OCI-LY7 (cell line): ENCODE measurements around the gene LRRC4C. TPM values are rescaled to one million over a fixed set of nuclear protein-coding genes. Genes with fewer than 3 reads are reported as not detected.

ENCODE experiments used
- BruUV-seq: library from RNA; stranded (reverse); fragments of 400-500 nt; replicated peaks from 2 replicates; lab custom pipeline; 2021; lab: Mats Ljungman, UMichigan
- CTCF ChIA-PET: fragments of 300-600 bp; sonication (Branson Sonifier 250); formaldehyde crosslinking; loops from one replicate; lab custom pipeline; 2022; ENCODE audit warnings: antibody characterized with exemption; ENCODE audit not compliant: unreplicated experiment; lab: Charles Lee
- POLR2A ChIA-PET: fragments of 300-600 bp; sonication (Branson Sonifier 250); formaldehyde crosslinking; loops from one replicate; lab custom pipeline; 2022; ENCODE audit warnings: antibody characterized with exemption; lab: Charles Lee
- DNase-seq: peaks from one replicate; pipeline ENCODE4 v3.0.0-alpha.2; 2015; ENCODE audit warnings: low spot score
- H2AFZ ChIP-seq: fragments of 200-600 bp; sonication (generic), shearing (Covaris generic); 2 replicates; pipeline ENCODE4 v1.6.1; 2014; ENCODE audit warnings: mild to moderate bottlenecking, antibody characterized with exemption, low read length, moderate library complexity
- H3K27ac ChIP-seq: fragments of 200-600 bp; sonication (generic); 2 replicates; pipeline ENCODE4 v1.5.1; 2014; ENCODE audit warnings: mixed run types, low read depth, mild to moderate bottlenecking, moderate library complexity, low read length, inconsistent platforms; ENCODE audit not compliant: poor library complexity, severe bottlenecking
- H3K36me3 ChIP-seq: fragments of 200-600 bp; sonication (generic); 2 replicates; pipeline ENCODE4 v1.6.1; 2014; ENCODE audit warnings: mild to moderate bottlenecking, antibody characterized with exemption, low read length, moderate library complexity, mixed read lengths; ENCODE audit not compliant: insufficient read depth
- H3K4me1 ChIP-seq: fragments of 200-600 bp; sonication (generic); 2 replicates; pipeline ENCODE4 v1.5.1; 2014; ENCODE audit warnings: mild to moderate bottlenecking, low read length; ENCODE audit not compliant: insufficient read depth, poor library complexity, severe bottlenecking
- H3K4me2 ChIP-seq: fragments of 200-600 bp; sonication (generic); 2 replicates; pipeline ENCODE4 v1.6.1; 2014; ENCODE audit warnings: mild to moderate bottlenecking, low read length
- H3K4me3 ChIP-seq: fragments of 200-600 bp; sonication (generic); 2 replicates; pipeline ENCODE4 v1.5.1; 2014; ENCODE audit warnings: mild to moderate bottlenecking, low read depth, low read length; ENCODE audit not compliant: poor library complexity, severe bottlenecking
- H3K79me2 ChIP-seq: fragments of 200-600 bp; sonication (generic); 2 replicates; pipeline ENCODE4 v1.6.1; 2016; ENCODE audit warnings: low read depth, mild to moderate bottlenecking, low read length, moderate library complexity, mixed read lengths; ENCODE audit not compliant: insufficient read depth
- H3K9me2 ChIP-seq: fragments of 200-600 bp; sonication (generic); 2 replicates; pipeline ENCODE4 v1.6.1; 2016; ENCODE audit warnings: mild to moderate bottlenecking, low read length, mixed read lengths; ENCODE audit not compliant: insufficient read depth
- H3K9me3 ChIP-seq: fragments of 200-600 bp; sonication (generic); 2 replicates; pipeline ENCODE4 v1.6.1; 2014; ENCODE audit warnings: mild to moderate bottlenecking, mixed run types, low read length, mixed read lengths
- H4K20me1 ChIP-seq: fragments of 200-600 bp; sonication (generic); 2 replicates; pipeline ENCODE4 v1.6.1; 2014; ENCODE audit warnings: mild to moderate bottlenecking, antibody characterized with exemption, low read length, moderate library complexity, mixed read lengths; ENCODE audit not compliant: insufficient read depth
- EZH2phosphoT487 ChIP-seq: fragments of 200-600 bp; sonication (generic); IDR thresholded peaks from 2 replicates; pipeline ENCODE4 v1.6.1; 2018; ENCODE audit warnings: low read depth, borderline replicate concordance, mild to moderate bottlenecking, mixed run types, antibody characterized with exemption, low read length, moderate library complexity, mixed read lengths
- intact Hi-C: fragments of 100-400 bp; cut with micrococcal nuclease; formaldehyde crosslinking; loops from one replicate; pipeline ENCODE4 v1.10.0; 2022; ENCODE audit not compliant: unreplicated experiment
- total RNA-seq, 2 experiments: library from RNA; depleted of rRNA in 1 of 2; stranded (reverse); fragments of >200 nt in 1 of 2; shearing (Covaris generic) in 1 of 2; gene quantifications; 2 replicates each; pipeline ENCODE4 v1.2.3, GENCODE V29; 2014 to 2022
- TF ChIP-seq, protein P1 (sequence below): fragments of 200-600 bp; sonication (generic); conservative IDR thresholded peaks from 2 replicates; pipeline ENCODE4 v1.5.1; 2014; ENCODE audit warnings: mild to moderate bottlenecking, antibody characterized with exemption, low read length, moderate library complexity, mixed read lengths

Gene LRRC4C
- total RNA-seq, 2 experiments from 2014 or later: not detected

GRCh38 chr11:40879911-40880310, 579.5 kb downstream of the LRRC4C start:
- Histone ChIP-seq H2AFZ (no peak overlapping the region), H3K4me2 (no peak overlapping the region), H3K79me2 (no peaks in the 10 kb centered on the region), H3K27ac (no peak overlapping the region), H4K20me1 (no peaks in the 10 kb centered on the region), H3K36me3 (no peaks in the 10 kb centered on the region), H3K9me3 (no peaks in the 10 kb centered on the region), H3K4me1 (no peaks in the 10 kb centered on the region), H3K9me2 (no peaks in the 10 kb centered on the region), H3K4me3 (no peak overlapping the region)
- no peak for TF ChIP-seq EZH2phosphoT487
- TF ChIP-seq, protein P1, sequence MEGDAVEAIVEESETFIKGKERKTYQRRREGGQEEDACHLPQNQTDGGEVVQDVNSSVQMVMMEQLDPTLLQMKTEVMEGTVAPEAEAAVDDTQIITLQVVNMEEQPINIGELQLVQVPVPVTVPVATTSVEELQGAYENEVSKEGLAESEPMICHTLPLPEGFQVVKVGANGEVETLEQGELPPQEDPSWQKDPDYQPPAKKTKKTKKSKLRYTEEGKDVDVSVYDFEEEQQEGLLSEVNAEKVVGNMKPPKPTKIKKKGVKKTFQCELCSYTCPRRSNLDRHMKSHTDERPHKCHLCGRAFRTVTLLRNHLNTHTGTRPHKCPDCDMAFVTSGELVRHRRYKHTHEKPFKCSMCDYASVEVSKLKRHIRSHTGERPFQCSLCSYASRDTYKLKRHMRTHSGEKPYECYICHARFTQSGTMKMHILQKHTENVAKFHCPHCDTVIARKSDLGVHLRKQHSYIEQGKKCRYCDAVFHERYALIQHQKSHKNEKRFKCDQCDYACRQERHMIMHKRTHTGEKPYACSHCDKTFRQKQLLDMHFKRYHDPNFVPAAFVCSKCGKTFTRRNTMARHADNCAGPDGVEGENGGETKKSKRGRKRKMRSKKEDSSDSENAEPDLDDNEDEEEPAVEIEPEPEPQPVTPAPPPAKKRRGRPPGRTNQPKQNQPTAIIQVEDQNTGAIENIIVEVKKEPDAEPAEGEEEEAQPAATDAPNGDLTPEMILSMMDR: no peak
- BruUV-seq: no TSS peak
- ChIA-PET CTCF (no interaction called here), POLR2A (no interaction called here)
- no peak for DNase-seq
- intact Hi-C loops: no loop called here

DNA sequence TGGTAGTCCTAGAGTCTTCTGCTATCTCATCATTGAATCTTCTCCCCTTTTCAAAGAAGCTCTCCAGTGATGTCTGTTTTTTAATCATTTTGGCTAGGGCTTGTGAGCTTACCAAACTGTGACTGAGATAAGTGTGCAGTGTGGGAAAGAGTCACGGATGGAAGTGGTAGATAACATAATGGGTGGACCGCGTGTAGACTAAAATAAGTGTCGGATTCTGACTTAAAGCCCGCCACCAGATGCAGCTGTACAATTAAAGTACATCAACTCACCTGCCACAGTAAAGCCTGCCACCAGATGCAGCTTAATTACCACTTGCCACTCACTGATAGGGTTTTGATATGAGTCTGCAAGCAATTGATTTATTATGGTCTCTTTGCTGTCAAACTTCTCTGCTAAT, 581.5 kb downstream of the LRRC4C start:
- no peak overlapping the region for H3K27ac ChIP-seq
- no peaks in the 10 kb centered on the region for H3K9me2 ChIP-seq
- BruUV-seq: no TSS peak
- H3K9me3 ChIP-seq: no peaks in the 10 kb centered on the region
- POLR2A ChIA-PET: no interaction called here
- no peaks in the 10 kb centered on the region for H3K36me3 ChIP-seq
- TF ChIP-seq, protein P1: no peak
- H2AFZ ChIP-seq: no peak overlapping the region
- CTCF ChIA-PET: no interaction called here
- H3K4me3 ChIP-seq: no peak overlapping the region
- no peaks in the 10 kb centered on the region for H4K20me1 ChIP-seq
- no peak for DNase-seq
- intact Hi-C loops: no loop called here
- no peaks in the 10 kb centered on the region for H3K4me1 ChIP-seq
- no peaks in the 10 kb centered on the region for H3K79me2 ChIP-seq
- H3K4me2 ChIP-seq: no peak overlapping the region

GRCh38 chr11:40877256-40877655, 582.2 kb downstream of the LRRC4C start:
- no peak for TF ChIP-seq EZH2phosphoT487
- TF ChIP-seq, protein P1: no peak
- no peak overlapping the region for H3K4me2 ChIP-seq
- H3K9me2 ChIP-seq: no peaks in the 10 kb centered on the region
- no peaks in the 10 kb centered on the region for H3K36me3 ChIP-seq
- H3K79me2 ChIP-seq: no peaks in the 10 kb centered on the region
- H4K20me1 ChIP-seq: no peaks in the 10 kb centered on the region
- BruUV-seq: no TSS peak
- CTCF ChIA-PET: no interaction called here
- no peak for DNase-seq
- intact Hi-C loops: no loop called here
- no peak overlapping the region for H2AFZ ChIP-seq
- H3K9me3 ChIP-seq: no peaks in the 10 kb centered on the region
- H3K27ac ChIP-seq: no peak overlapping the region
- H3K4me3 ChIP-seq: no peak overlapping the region
- POLR2A ChIA-PET: no interaction called here
- H3K4me1 ChIP-seq: no peaks in the 10 kb centered on the region
